Caco-2 (cell line): ENCODE data around the gene SLC32A1. TPM values are rescaled to one million over a fixed set of nuclear protein-coding genes. Genes with fewer than 3 reads are reported as not detected.

Source experiments
- BruUV-seq: library from RNA; stranded (reverse); fragments of 400-500 nt; replicated peaks from 2 replicates; lab custom pipeline; 2021; lab: Mats Ljungman, UMichigan
- CTCF ChIA-PET: fragments of 300-600 bp; sonication (Branson Sonifier 250); formaldehyde crosslinking; loops from one replicate; lab custom pipeline; 2022; ENCODE audit warnings: antibody characterized with exemption; lab: Charles Lee
- POLR2A ChIA-PET: fragments of 300-600 bp; sonication (Branson Sonifier 250); formaldehyde crosslinking; loops from one replicate; lab custom pipeline; 2022; ENCODE audit warnings: antibody characterized with exemption; lab: Charles Lee
- DNase-seq, 2 experiments: peaks; one replicate each; pipeline versions ENCODE4 v3.0.0 to v3.0.0-alpha.2; 2020 to 2022
- H3K27me3 ChIP-seq: replicated peaks from 2 replicates; pipeline ENCODE4 v1.6.0; 2011; ENCODE audit warnings: low read length; ENCODE audit not compliant: control insufficient read depth, insufficient read depth
- H3K36me3 ChIP-seq: 2 replicates; pipeline ENCODE4 v1.5.1; 2011; ENCODE audit warnings: low read length; ENCODE audit not compliant: control insufficient read depth, insufficient read depth
- H3K4me1 ChIP-seq: fragments of 250-450 bp; sonication (Bioruptor Pico); 2 replicates; pipeline ENCODE4 v1.5.1; 2020; ENCODE audit warnings: mild to moderate bottlenecking
- H3K4me3 ChIP-seq: 2 replicates; pipeline ENCODE4 v1.5.1; 2011; ENCODE audit warnings: low read depth, mild to moderate bottlenecking, control low read depth, low read length
- H3K9me3 ChIP-seq: fragments of 250-450 bp; sonication (Bioruptor Pico); 2 replicates; pipeline ENCODE4 v1.5.1; 2020; ENCODE audit warnings: mild to moderate bottlenecking, moderate library complexity
- H3K27ac Mint-ChIP-seq: one replicate; pipeline ENCODE4 v1.8.0; 2022; ENCODE audit warnings: mixed read lengths; ENCODE audit not compliant: unreplicated experiment
- H3K27me3 Mint-ChIP-seq: one replicate; pipeline ENCODE4 v1.8.0; 2022; ENCODE audit warnings: mixed read lengths; ENCODE audit not compliant: insufficient read depth, unreplicated experiment
- H3K36me3 Mint-ChIP-seq: one replicate; pipeline ENCODE4 v1.8.0; 2022; ENCODE audit warnings: mild to moderate bottlenecking, mixed read lengths; ENCODE audit not compliant: insufficient read depth, unreplicated experiment
- H3K4me1 Mint-ChIP-seq: one replicate; pipeline ENCODE4 v1.8.0; 2022; ENCODE audit warnings: low read depth, mixed read lengths; ENCODE audit not compliant: unreplicated experiment
- H3K4me3 Mint-ChIP-seq: one replicate; pipeline ENCODE4 v1.8.0; 2022; ENCODE audit warnings: mild to moderate bottlenecking, moderate library complexity, mixed read lengths; ENCODE audit not compliant: unreplicated experiment
- H3K9me3 Mint-ChIP-seq: one replicate; pipeline ENCODE4 v1.8.0; 2022; ENCODE audit warnings: mixed read lengths; ENCODE audit not compliant: unreplicated experiment
- intact Hi-C: fragments of 100-400 bp; cut with micrococcal nuclease; formaldehyde crosslinking; loops from one replicate; pipeline ENCODE4 v1.10.0; 2022; ENCODE audit not compliant: unreplicated experiment
- total RNA-seq: library from RNA; stranded (reverse); gene quantifications from 2 replicates; pipeline ENCODE4 v1.2.3, GENCODE V29; 2022
- TF ChIP-seq, protein P1 (sequence below), 2 experiments: fragments of 200-600 bp in 1 of 2; IDR thresholded peaks; 1 replicate in 1 of 2; 2 replicates in 1 of 2; pipeline versions ENCODE4 v1.5.1 to v1.8.0; 2011 to 2022; ENCODE audit warnings: antibody characterized with exemption in 1 of 2, control low read depth in 1 of 2, inconsistent platforms in 1 of 2, low read depth in 1 of 2, low read length in 1 of 2, mild to moderate bottlenecking in 1 of 2, moderate library complexity in 1 of 2; ENCODE audit not compliant: insufficient read depth in 1 of 2, severe bottlenecking in 1 of 2, unreplicated experiment in 1 of 2

SLC32A1 gene
- total RNA-seq, 1 experiment from 2014 or later, result not detected

DNA sequence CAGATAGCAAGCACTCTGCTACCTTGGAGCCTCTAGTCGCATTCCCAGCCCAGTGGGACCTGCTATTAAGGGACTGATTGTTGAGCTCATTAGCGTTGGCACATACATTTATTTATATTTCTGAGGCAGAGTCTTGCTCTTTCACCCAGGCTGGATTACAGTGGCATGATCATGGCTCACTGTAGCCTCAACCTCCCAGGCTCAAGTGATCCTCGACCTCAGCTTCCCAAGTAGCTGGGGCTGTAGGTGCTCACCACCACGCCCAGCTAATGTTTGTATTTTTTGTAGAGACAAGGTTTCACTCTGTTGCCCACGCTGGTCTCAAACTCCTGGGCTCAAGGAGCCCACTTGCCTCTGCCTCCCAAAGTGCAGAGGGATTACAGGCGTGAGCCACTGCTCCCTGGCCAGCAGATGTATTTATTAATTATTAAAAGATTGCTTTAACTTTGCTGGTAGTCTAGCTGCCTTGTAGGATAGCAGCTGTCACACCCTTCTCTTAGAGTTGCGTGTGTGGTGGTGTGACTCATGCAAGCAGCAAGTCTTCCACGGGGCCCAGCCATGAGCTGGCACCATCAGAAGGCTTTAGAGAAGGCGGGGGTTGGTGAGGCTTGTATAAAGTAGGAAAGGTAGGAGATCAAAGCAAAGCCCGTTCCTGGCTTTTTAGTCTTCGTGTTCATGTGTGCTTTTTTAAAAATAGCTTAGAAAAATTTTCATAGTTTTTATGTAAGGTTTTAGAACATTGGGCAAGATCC is 40.5 kb downstream of the SLC32A1 start:
- H3K9me3 Mint-ChIP-seq, result no peaks in the 10 kb centered on the region
- H3K27me3 Mint-ChIP-seq, result no peaks in the 10 kb centered on the region
- ChIA-PET CTCF (interaction anchor here (0.8 to 1.3 kb wide), 2 partner anchors 116 to 131 kb away, joined by 3 to 4 read pairs; no protein-coding TSS in a partner anchor), POLR2A (no interaction called here)
- H3K4me3 Mint-ChIP-seq, result no peak overlapping the region
- no peaks in the 10 kb centered on the region for H3K4me1 Mint-ChIP-seq
- no peaks in the 10 kb centered on the region for H3K27me3 ChIP-seq
- peaks cover 6% of the 10 kb centered on the region for H3K36me3 Mint-ChIP-seq
- no peak overlapping the region for H3K4me3 ChIP-seq
- TF ChIP-seq, protein P1, sequence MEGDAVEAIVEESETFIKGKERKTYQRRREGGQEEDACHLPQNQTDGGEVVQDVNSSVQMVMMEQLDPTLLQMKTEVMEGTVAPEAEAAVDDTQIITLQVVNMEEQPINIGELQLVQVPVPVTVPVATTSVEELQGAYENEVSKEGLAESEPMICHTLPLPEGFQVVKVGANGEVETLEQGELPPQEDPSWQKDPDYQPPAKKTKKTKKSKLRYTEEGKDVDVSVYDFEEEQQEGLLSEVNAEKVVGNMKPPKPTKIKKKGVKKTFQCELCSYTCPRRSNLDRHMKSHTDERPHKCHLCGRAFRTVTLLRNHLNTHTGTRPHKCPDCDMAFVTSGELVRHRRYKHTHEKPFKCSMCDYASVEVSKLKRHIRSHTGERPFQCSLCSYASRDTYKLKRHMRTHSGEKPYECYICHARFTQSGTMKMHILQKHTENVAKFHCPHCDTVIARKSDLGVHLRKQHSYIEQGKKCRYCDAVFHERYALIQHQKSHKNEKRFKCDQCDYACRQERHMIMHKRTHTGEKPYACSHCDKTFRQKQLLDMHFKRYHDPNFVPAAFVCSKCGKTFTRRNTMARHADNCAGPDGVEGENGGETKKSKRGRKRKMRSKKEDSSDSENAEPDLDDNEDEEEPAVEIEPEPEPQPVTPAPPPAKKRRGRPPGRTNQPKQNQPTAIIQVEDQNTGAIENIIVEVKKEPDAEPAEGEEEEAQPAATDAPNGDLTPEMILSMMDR (IDR thresholded peaks at IDR 0.05; ENCODE audit: insufficient read depth in 1 of 2, low read depth in 1 of 2, low read length in 1 of 2, severe bottlenecking in 1 of 2, unreplicated experiment in 1 of 2), result no peak
- no TSS peak for BruUV-seq
- no peaks in the 10 kb centered on the region for H3K9me3 ChIP-seq
- intact Hi-C loops, result no loop called here
- 0 out of 2 replicates have a peak, but pooled peaks cover 2% of the 10 kb centered on the region for H3K36me3 ChIP-seq
- H3K27ac Mint-ChIP-seq, result no peak overlapping the region
- no peaks in the 10 kb centered on the region for H3K4me1 ChIP-seq
- no peak for DNase-seq

DNA sequence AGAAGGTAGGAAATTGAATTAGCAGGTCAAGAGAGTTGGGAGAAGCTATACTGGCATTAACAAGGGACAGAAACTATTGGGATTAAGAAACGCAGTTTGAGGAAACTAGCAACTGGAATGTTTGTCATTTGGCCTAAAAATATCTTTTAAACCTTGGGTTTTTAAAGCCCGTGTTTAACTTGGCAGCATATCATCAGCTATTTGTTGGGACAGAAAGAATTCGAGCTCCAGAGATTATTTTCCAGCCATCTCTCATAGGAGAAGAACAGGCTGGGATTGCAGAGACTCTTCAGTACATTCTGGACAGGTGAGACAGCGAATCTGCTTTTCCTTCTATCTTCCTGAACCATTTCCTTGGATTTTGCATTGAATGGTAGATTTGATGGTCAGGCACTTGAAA is 41.8 kb downstream of the SLC32A1 start:
- H3K4me1 Mint-ChIP-seq, result no peaks in the 10 kb centered on the region
- ChIA-PET POLR2A (no interaction called here), CTCF (interaction anchor here (0.6 kb wide), 1 partner anchor 247 kb away, joined by 3 read pairs; no protein-coding TSS in a partner anchor)
- Histone ChIP-seq H3K4me1 (no peaks in the 10 kb centered on the region), H3K9me3 (no peaks in the 10 kb centered on the region), H3K4me3 (no peak overlapping the region), H3K27me3 (no peaks in the 10 kb centered on the region), H3K36me3 (0 out of 2 replicates have a peak, but pooled peaks cover 5% of the 10 kb centered on the region)
- DNase-seq, result no peak
- TF ChIP-seq, protein P1 (IDR thresholded peaks at IDR 0.05; ENCODE audit: insufficient read depth in 1 of 2, low read depth in 1 of 2, low read length in 1 of 2, severe bottlenecking in 1 of 2, unreplicated experiment in 1 of 2), result no peak
- H3K27ac Mint-ChIP-seq, result no peak overlapping the region
- H3K36me3 Mint-ChIP-seq, result peaks cover 6% of the 10 kb centered on the region
- no peaks in the 10 kb centered on the region for H3K27me3 Mint-ChIP-seq
- BruUV-seq, result no TSS peak
- H3K4me3 Mint-ChIP-seq, result no peak overlapping the region
- H3K9me3 Mint-ChIP-seq, result no peaks in the 10 kb centered on the region
- intact Hi-C loops, result no loop called here

DNA sequence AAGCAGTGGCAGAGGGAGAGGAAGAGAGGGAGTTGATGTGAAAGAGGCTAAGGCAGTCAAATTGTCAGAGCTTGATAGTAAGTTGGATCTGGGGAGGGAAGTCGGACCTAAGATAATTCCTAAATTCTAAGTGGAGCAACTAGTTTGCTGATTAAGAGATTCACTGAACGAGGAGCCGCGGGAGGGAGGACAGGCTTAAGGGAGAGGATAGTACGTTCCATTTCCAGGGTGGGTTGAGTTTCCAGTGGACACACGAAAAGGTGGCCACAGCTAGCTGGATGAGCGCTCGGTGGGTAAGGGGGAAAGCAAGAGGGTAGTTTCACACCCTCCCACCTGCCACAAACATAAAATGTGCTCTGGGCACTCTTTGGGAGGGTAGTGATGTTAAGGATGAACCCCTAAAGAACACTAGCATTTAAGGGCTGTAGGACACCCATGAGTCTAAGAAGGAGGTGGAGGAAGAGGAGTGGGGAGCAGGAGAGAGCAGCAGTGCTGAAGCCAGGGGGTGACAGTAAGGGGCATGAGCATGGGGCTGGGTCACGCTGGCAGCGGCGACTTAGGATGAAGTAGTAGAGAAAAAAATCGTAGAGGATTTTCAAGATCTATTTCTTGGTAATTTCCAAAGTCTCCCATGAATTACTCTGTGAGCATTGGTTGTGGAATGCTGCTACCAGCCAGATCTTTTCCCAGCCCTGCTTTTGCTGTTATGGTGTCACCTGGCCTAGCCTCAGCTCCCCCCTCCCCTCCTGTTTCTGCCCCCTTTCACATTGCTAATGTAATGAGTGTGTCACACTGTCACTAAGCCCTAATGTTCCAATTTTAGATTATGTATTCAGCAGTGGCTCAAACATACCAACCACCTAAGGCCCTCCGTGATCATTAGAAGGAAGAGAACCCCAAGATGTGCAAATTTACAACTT is 45.4 kb downstream of the SLC32A1 start:
- no peak overlapping the region for H3K4me3 ChIP-seq
- H3K9me3 ChIP-seq, result no peaks in the 10 kb centered on the region
- H3K27me3 Mint-ChIP-seq, result no peaks in the 10 kb centered on the region
- DNase-seq, result no peak
- ChIA-PET POLR2A (no interaction called here), CTCF (no interaction called here)
- TF ChIP-seq, protein P1 (IDR thresholded peaks at IDR 0.05; ENCODE audit: insufficient read depth in 1 of 2, low read depth in 1 of 2, low read length in 1 of 2, severe bottlenecking in 1 of 2, unreplicated experiment in 1 of 2), result no peak
- intact Hi-C loops, result no loop called here
- peaks cover 25% of the 10 kb centered on the region for H3K36me3 Mint-ChIP-seq
- no TSS peak for BruUV-seq
- H3K27me3 ChIP-seq, result no peaks in the 10 kb centered on the region
- peaks cover 4% of the 10 kb centered on the region for H3K36me3 ChIP-seq
- no peak overlapping the region for H3K27ac Mint-ChIP-seq
- no peaks in the 10 kb centered on the region for H3K4me1 Mint-ChIP-seq
- H3K4me1 ChIP-seq, result no peaks in the 10 kb centered on the region
- H3K9me3 Mint-ChIP-seq, result no peaks in the 10 kb centered on the region
- H3K4me3 Mint-ChIP-seq, result no peak overlapping the region
